Testis (tissue), 3 donors: Measurements from ENCODE around the gene SLC41A3. TPM values are rescaled to one million over a fixed set of nuclear protein-coding genes. Genes with fewer than 3 reads are reported as not detected.

ENCODE experiments used
- DNase-seq: peaks from one replicate; pipeline ENCODE4 v3.0.0-alpha.2; 2019
- H3K27ac ChIP-seq, 2 donors: fragments of 200-600 bp; sonication (generic); one replicate each; pipeline ENCODE4 v1.5.1; 2019
- H3K27me3 ChIP-seq: fragments of 200-600 bp; sonication (generic); one replicate; pipeline ENCODE4 v1.5.1; 2019
- H3K36me3 ChIP-seq: fragments of 200-600 bp; sonication (generic); one replicate; pipeline ENCODE4 v1.5.1; 2017; ENCODE audit warnings: low read depth; ENCODE audit errors: missing control alignments
- H3K4me1 ChIP-seq: fragments of 200-600 bp; sonication (generic); one replicate; pipeline ENCODE4 v1.5.1; 2019
- H3K4me3 ChIP-seq, 2 donors: fragments of 200-600 bp; sonication (generic); one replicate each; pipeline ENCODE4 v1.5.1; 2017 to 2019
- H3K9me3 ChIP-seq: fragments of 200-600 bp; sonication (generic); one replicate; pipeline ENCODE4 v1.5.1; 2017
- CTCF ChIP-seq, 3 experiments: fragments of 450-650 bp in 2 of 3; fragments of 200-600 bp in 1 of 3; sonication (generic) in 1 of 3; IDR thresholded peaks; one replicate each; pipeline ENCODE4 v1.5.1; 2016 to 2019; ENCODE audit warnings: antibody characterized with exemption in 3 of 3, mild to moderate bottlenecking in 2 of 3, moderate library complexity in 1 of 3
- POLR2A ChIP-seq: fragments of 450-650 bp; IDR thresholded peaks from one replicate; pipeline ENCODE4 v1.6.1; 2017; ENCODE audit warnings: antibody characterized with exemption, mild to moderate bottlenecking, moderate library complexity
- WGBS, 2 donors: methylation state at CpG; one replicate each; pipeline ENCODE4 v1.1.5; 2018; 5-methylcytosine and 5-hydroxymethylcytosine counted together
- intact Hi-C: fragments of 100-400 bp; cut with DNase I; formaldehyde crosslinking; loops from one replicate; pipeline ENCODE4 v1.15.1; 2023; ENCODE audit warnings: low total_unique reads
- polyA plus RNA-seq: library from polyadenylated mRNA; stranded (reverse); fragments of 350-450 nt; fragmentation: Illumina TruSeq; extraction: RNeasy Lipid Tissue Mini Kit (QIAGEN cat#74804); gene quantifications from one replicate; pipeline ENCODE4 v1.2.3, GENCODE V29; 2014; ENCODE audit warnings: low read depth, low replicate concordance; ENCODE audit not compliant: insufficient read depth
- total RNA-seq, 2 donors: library from RNA; depleted of rRNA; stranded (reverse); fragments of >200 nt; gene quantifications; one replicate each; pipeline ENCODE4 v1.2.3, GENCODE V29; 2016

Gene SLC41A3
- total and polyA plus RNA-seq, 3 donors from 2014 or later, result 160 to 220 (median 161) TPM

- TF ChIP-seq POLR2A (no peak), CTCF (IDR thresholded peaks at IDR 0.05) (no peak)
- intact Hi-C loops, result no loop called here
Measured at GRCh38 chr3:126112531-126113237, 28.8 kb upstream of the SLC41A3 start.

GRCh38 chr3:126111566-126112475 is 27.9 kb upstream of the SLC41A3 start:
- TF ChIP-seq POLR2A (no peak), CTCF (IDR thresholded peaks at IDR 0.05) (no peak)
- Histone ChIP-seq H3K4me1 (no peaks in the 10 kb centered on the region), H3K9me3 (no peaks in the 10 kb centered on the region), H3K27me3 (no peaks in the 10 kb centered on the region), H3K4me3 (no peak overlapping the region), H3K36me3 (no peaks in the 10 kb centered on the region), H3K27ac (no peak overlapping the region)
- intact Hi-C loops, result no loop called here
- 88 to 92% methylated on average over 15 to 17 of the region's 18 CpGs for WGBS, 2 donors
- DNase-seq, result peak; percentile 7

More at GRCh38 chr3:126112531-126113237, 28.8 kb upstream of the SLC41A3 start:
- Histone ChIP-seq H3K36me3 (no peaks in the 10 kb centered on the region), H3K27me3 (no peaks in the 10 kb centered on the region), H3K27ac (no peak overlapping the region), H3K4me3 (no peak overlapping the region), H3K9me3 (no peaks in the 10 kb centered on the region), H3K4me1 (no peaks in the 10 kb centered on the region)
- 86 to 94% methylated on average over 13 of the region's 13 CpGs for WGBS, 2 donors
- no peak for DNase-seq

GRCh38 chr3:126111126-126111551 is 27.2 kb upstream of the SLC41A3 start:
- peak; percentile 9 for DNase-seq
- 90 to 97% methylated on average over 9 to 10 of the region's 10 CpGs for WGBS, 2 donors
- Histone ChIP-seq H3K36me3 (no peaks in the 10 kb centered on the region), H3K27ac (no peak overlapping the region), H3K27me3 (no peaks in the 10 kb centered on the region), H3K4me1 (no peaks in the 10 kb centered on the region), H3K4me3 (no peak overlapping the region), H3K9me3 (no peaks in the 10 kb centered on the region)
- intact Hi-C loops, result no loop called here
- TF ChIP-seq CTCF (IDR thresholded peaks at IDR 0.05), result no peak
- no peak for TF ChIP-seq POLR2A

GRCh38 chr3:126110431-126111125 is 26.7 kb upstream of the SLC41A3 start:
- Histone ChIP-seq H3K4me3 (no peak overlapping the region), H3K27me3 (no peaks in the 10 kb centered on the region), H3K9me3 (no peaks in the 10 kb centered on the region), H3K4me1 (no peaks in the 10 kb centered on the region), H3K36me3 (no peaks in the 10 kb centered on the region), H3K27ac (no peak overlapping the region)
- intact Hi-C loops, result no loop called here
- 90 to 96% methylated on average over 11 to 12 of the region's 12 CpGs for WGBS, 2 donors
- TF ChIP-seq CTCF (IDR thresholded peaks at IDR 0.05), result no peak
- TF ChIP-seq POLR2A, result no peak
- DNase-seq, result peak; percentile 5
